CD14-positive monocyte (primary cell): ENCODE measurements around the gene LEMD1. TPM values are rescaled to one million over a fixed set of nuclear protein-coding genes. Genes with fewer than 3 reads are reported as not detected.

ENCODE experiments used
- DNase-seq, 3 donors: peaks; one replicate each; pipeline ENCODE4 v3.0.0-alpha.2; 2011 to 2022
- H2AFZ ChIP-seq: 2 replicates; pipeline ENCODE4 v1.6.0; 2012; ENCODE audit warnings: mild to moderate bottlenecking, low read depth, low read length, inconsistent platforms; ENCODE audit not compliant: insufficient read depth, poor library complexity, severe bottlenecking
- H3K27ac ChIP-seq, 2 donors: 1 replicate in 1 of 2; 2 replicates in 1 of 2; pipeline ENCODE4 v1.5.1; 2012 to 2013; ENCODE audit warnings: low read length in 2 of 2, control low read depth in 1 of 2, inconsistent platforms in 1 of 2, low read depth in 1 of 2, mild to moderate bottlenecking in 1 of 2
- H3K27me3 ChIP-seq, 2 donors: one replicate each; pipeline versions ENCODE4 v1.6.0 to v1.6.1; 2011 to 2013; ENCODE audit warnings: low read length in 2 of 2; ENCODE audit not compliant: control insufficient read depth in 2 of 2, insufficient read depth in 2 of 2
- H3K36me3 ChIP-seq, 2 donors: replicated peaks in 1 of 2; 1 replicate in 1 of 2; 2 replicates in 1 of 2; pipeline versions ENCODE4 v1.5.1 to v1.6.1; 2012 to 2013; ENCODE audit warnings: low read length in 2 of 2, control low read depth in 1 of 2, inconsistent platforms in 1 of 2, mild to moderate bottlenecking in 1 of 2; ENCODE audit not compliant: insufficient read depth in 2 of 2, control insufficient read depth in 1 of 2
- H3K4me1 ChIP-seq, 2 donors: 1 replicate in 1 of 2; 2 replicates in 1 of 2; pipeline versions ENCODE4 v1.5.1 to v1.6.1; 2012 to 2013; ENCODE audit warnings: low read length in 2 of 2, control low read depth in 1 of 2, inconsistent platforms in 1 of 2, mild to moderate bottlenecking in 1 of 2, moderate library complexity in 1 of 2; ENCODE audit not compliant: insufficient read depth in 2 of 2, control insufficient read depth in 1 of 2
- H3K4me2 ChIP-seq: replicated peaks from 2 replicates; pipeline ENCODE3; 2012; ENCODE audit warnings: low read length, moderate library complexity, mild to moderate bottlenecking; ENCODE audit not compliant: poor library complexity, severe bottlenecking; ENCODE audit errors: extremely low read depth
- H3K4me3 ChIP-seq, 3 experiments: fragments of 200-600 bp in 1 of 3; sonication (generic) in 1 of 3; replicated peaks in 1 of 3; 1 replicate in 2 of 3; 2 replicates in 1 of 3; pipeline ENCODE4 v1.5.1; 2011 to 2013; ENCODE audit warnings: low read length in 3 of 3, mild to moderate bottlenecking in 3 of 3, control low read depth in 2 of 3, low read depth in 2 of 3, inconsistent platforms in 1 of 3, moderate library complexity in 1 of 3
- H3K79me2 ChIP-seq: 2 replicates; pipeline ENCODE4 v1.6.0; 2012; ENCODE audit warnings: mild to moderate bottlenecking, control low read depth, inconsistent platforms, low read length, moderate library complexity; ENCODE audit not compliant: insufficient read depth
- H3K9ac ChIP-seq: 2 replicates; pipeline ENCODE4 v1.6.0; 2017; ENCODE audit warnings: low read length, mild to moderate bottlenecking; ENCODE audit not compliant: insufficient read depth, poor library complexity, severe bottlenecking
- H3K9me3 ChIP-seq, 2 donors: replicated peaks in 1 of 2; 1 replicate in 1 of 2; 2 replicates in 1 of 2; pipeline versions ENCODE4 v1.5.1 to v1.6.1; 2012 to 2013; ENCODE audit warnings: low read length in 2 of 2, control low read depth in 1 of 2; ENCODE audit not compliant: control insufficient read depth in 1 of 2, insufficient read depth in 1 of 2
- H4K20me1 ChIP-seq: 2 replicates; pipeline ENCODE4 v1.6.0; 2012; ENCODE audit warnings: mild to moderate bottlenecking, low read length, control low read depth, moderate library complexity; ENCODE audit not compliant: insufficient read depth
- H3K27ac Mint-ChIP-seq, 7 donors: one replicate each; pipeline ENCODE4 v1.8.0; 2020; ENCODE audit warnings: mild to moderate bottlenecking in 7 of 7, mixed read lengths in 7 of 7, moderate library complexity in 6 of 7, inconsistent platforms in 2 of 7
- H3K27me3 Mint-ChIP-seq, 3 donors: one replicate each; pipeline ENCODE4 v1.8.0; 2021 to 2022; ENCODE audit warnings: low read depth in 3 of 3, mild to moderate bottlenecking in 3 of 3, mixed read lengths in 3 of 3, moderate library complexity in 3 of 3, inconsistent platforms in 1 of 3
- H3K36me3 Mint-ChIP-seq, 2 donors: one replicate each; pipeline ENCODE4 v1.8.0; 2020; ENCODE audit warnings: mixed read lengths in 2 of 2, inconsistent platforms in 1 of 2, mild to moderate bottlenecking in 1 of 2
- H3K4me1 Mint-ChIP-seq: one replicate; pipeline ENCODE4 v1.8.0; 2020; ENCODE audit warnings: mild to moderate bottlenecking, mixed read lengths
- H3K4me3 Mint-ChIP-seq, 2 donors: one replicate each; pipeline ENCODE4 v1.8.0; 2020; ENCODE audit warnings: mild to moderate bottlenecking in 2 of 2, mixed read lengths in 2 of 2, moderate library complexity in 1 of 2
- H3K9me3 Mint-ChIP-seq, 7 donors: one replicate each; pipeline ENCODE4 v1.8.0; 2020 to 2022; ENCODE audit warnings: mixed read lengths in 7 of 7, mild to moderate bottlenecking in 6 of 7, moderate library complexity in 6 of 7, inconsistent platforms in 2 of 7
- CTCF ChIP-seq: fragments of 200-600 bp; IDR thresholded peaks from one replicate; pipeline ENCODE4 v1.8.0; 2022; ENCODE audit warnings: antibody characterized with exemption, mild to moderate bottlenecking
- WGBS: methylation state at CpG from one replicate; pipeline ENCODE4 v1.1.5; 2013; ENCODE audit warnings: missing lambda C conversion rate; ENCODE audit not compliant: insufficient coverage; 5-methylcytosine and 5-hydroxymethylcytosine counted together
- intact Hi-C, 2 donors: fragments of 100-400 bp; cut with micrococcal nuclease; formaldehyde crosslinking; loops; one replicate each; pipeline versions ENCODE4 v1.15.0 to v1.15.1; 2023
- polyA plus RNA-seq, 3 donors: library from polyadenylated mRNA; depleted of rRNA in 1 of 3; unstranded in 2 of 3; stranded (reverse) in 1 of 3; fragments of 300-500 nt in 2 of 3; fragments of >200 nt in 1 of 3; fragmentation: Illumina TruSeq in 2 of 3; gene quantifications; 1 replicate in 2 of 3; 2 replicates in 1 of 3; pipeline ENCODE4 v1.2.3, GENCODE V29; 2012 to 2021

The LEMD1 gene
- polyA plus RNA-seq, 3 donors = not detected

GRCh38 chr1:205437570-205437969 is 15.7 kb upstream of the LEMD1 start:
- Histone ChIP-seq H3K36me3 (no peaks in the 10 kb centered on the region), H3K4me1 (peaks cover 27 to 43% of the 10 kb centered on the region in 2 donors), H3K27me3 (no peaks in the 10 kb centered on the region), H2AFZ (no peak overlapping the region), H3K27ac (no peak overlapping the region), H3K9ac (no peak overlapping the region), H3K4me2 (no peak overlapping the region), H3K4me3 (no peak overlapping the region), H3K79me2 (no peaks in the 10 kb centered on the region), H4K20me1 (no peaks in the 10 kb centered on the region), H3K9me3 (no peaks in the 10 kb centered on the region)
- Mint-ChIP-seq H3K4me1 (peaks cover 41% of the 10 kb centered on the region), H3K36me3 (no peaks in the 10 kb centered on the region), H3K27ac (no peak overlapping the region), H3K4me3 (no peak overlapping the region), H3K27me3 (peaks cover 5 to 32% (median 25%) of the 10 kb centered on the region in 3 donors), H3K9me3 (no peaks in the 10 kb centered on the region)
- intact Hi-C loops = no loop called here
- no peak for TF ChIP-seq CTCF
- no peak for DNase-seq
- WGBS = 60% methylated on average over 1 of the region's 2 CpGs

- H4K20me1 ChIP-seq = no peaks in the 10 kb centered on the region
- H3K9ac ChIP-seq = no peak overlapping the region
- H3K4me3 Mint-ChIP-seq = peak overlapping the region in 1 of 2 donors; percentile 30
- peaks cover 26 to 40% of the 10 kb centered on the region in 2 donors for H3K4me1 ChIP-seq
- WGBS = 74% methylated on average over 5 of the region's 5 CpGs
- H2AFZ ChIP-seq = no peak overlapping the region
- no peak overlapping the region for H3K4me2 ChIP-seq
- no peaks in the 10 kb centered on the region for H3K36me3 Mint-ChIP-seq
- H3K27me3 ChIP-seq = no peaks in the 10 kb centered on the region
- no peak for TF ChIP-seq CTCF
- no peaks in the 10 kb centered on the region for H3K79me2 ChIP-seq
- H3K9me3 ChIP-seq = no peaks in the 10 kb centered on the region
- peaks cover 40% of the 10 kb centered on the region for H3K4me1 Mint-ChIP-seq
- H3K36me3 ChIP-seq = no peaks in the 10 kb centered on the region
- no peak for DNase-seq
- intact Hi-C loops = no loop called here
- peaks cover 6 to 35% (median 29%) of the 10 kb centered on the region in 3 donors for H3K27me3 Mint-ChIP-seq
- H3K27ac ChIP-seq = no peak overlapping the region
- no peaks in the 10 kb centered on the region for H3K9me3 Mint-ChIP-seq
- no peak overlapping the region for H3K4me3 ChIP-seq
- H3K27ac Mint-ChIP-seq = peak overlapping the region in 1 of 7 donors; percentile 6
These were observed 15.0 kb upstream of the LEMD1 start for GRCh38 chr1:205436776-205437410.
